Jurkat, Clone E6-1 (cell line): Measurements from ENCODE around the gene HOXD8.

Experiments used
- DNase-seq: peaks from one replicate; pipeline ENCODE4 v3.0.0-alpha.2; 2011; ENCODE audit warnings: low read depth, low spot score
- H3K4me3 ChIP-seq: 2 replicates; pipeline ENCODE4 v1.5.1; 2011; ENCODE audit warnings: mild to moderate bottlenecking, low read length, control low read depth, moderate library complexity

HOXD8 gene

GRCh38 chr2:176175709-176176607 is 46.5 kb downstream of the HOXD8 start:
- no peak overlapping the region for H3K4me3 ChIP-seq
- no peak for DNase-seq

- DNase-seq = no peak
- H3K4me3 ChIP-seq = peak overlapping the region; percentile 58
These were observed 48.1 kb downstream of the HOXD8 start for GRCh38 chr2:176177580-176178037.

GRCh38 chr2:176178038-176178756 is 48.7 kb downstream of the HOXD8 start:
- DNase-seq = peak; percentile 60
- peak overlapping the region; percentile 58 for H3K4me3 ChIP-seq

GRCh38 chr2:176178757-176179295 is 49.3 kb downstream of the HOXD8 start:
- peak overlapping the region; percentile 58 for H3K4me3 ChIP-seq
- no peak for DNase-seq

GRCh38 chr2:176181551-176181950 is 52.0 kb downstream of the HOXD8 start:
- H3K4me3 ChIP-seq = no peak overlapping the region
- DNase-seq = no peak
